ENCODE measurements around the gene TCEA2.

The TCEA2 gene

DNA sequence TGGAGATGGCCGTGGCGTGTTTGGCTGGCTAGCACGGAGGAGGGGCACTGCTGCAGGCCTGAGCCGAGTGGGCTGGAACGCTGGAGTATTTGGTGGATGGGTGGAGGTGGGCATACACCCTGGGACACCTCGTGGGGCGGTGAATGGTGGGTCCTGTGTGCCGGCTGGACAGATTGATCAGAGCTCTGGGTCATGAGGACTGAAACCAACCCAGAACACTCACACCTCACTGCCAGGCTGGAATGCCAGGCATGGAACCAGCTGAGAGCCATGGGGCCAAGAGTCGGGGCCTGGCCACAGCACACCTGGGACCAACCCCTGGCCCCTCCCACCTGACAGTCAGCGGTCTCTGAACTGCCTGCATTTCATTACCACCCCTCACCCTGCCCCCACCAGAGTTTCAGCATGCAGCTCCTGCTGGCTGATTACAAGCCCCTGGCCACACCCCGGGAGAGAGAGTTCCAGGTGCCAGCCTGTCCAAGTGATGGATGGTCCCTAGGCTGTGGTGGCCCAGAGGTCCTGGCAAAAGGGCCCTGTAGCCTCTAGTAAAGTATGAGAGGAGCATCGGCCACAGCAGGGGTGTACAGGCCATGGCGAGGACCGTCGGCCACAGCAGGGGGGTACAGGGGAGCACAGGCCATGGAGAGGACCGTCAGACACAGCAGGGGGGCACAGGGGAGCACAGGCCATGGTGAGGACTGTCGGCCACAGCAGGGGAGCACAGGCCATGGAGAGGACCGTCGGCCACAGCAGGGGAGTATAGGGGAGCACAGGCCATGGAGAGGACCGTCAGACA lies 41.1 kb downstream of the TCEA2 start:
- FAIRE-seq: no peak
- TF ChIP-seq, protein P1, sequence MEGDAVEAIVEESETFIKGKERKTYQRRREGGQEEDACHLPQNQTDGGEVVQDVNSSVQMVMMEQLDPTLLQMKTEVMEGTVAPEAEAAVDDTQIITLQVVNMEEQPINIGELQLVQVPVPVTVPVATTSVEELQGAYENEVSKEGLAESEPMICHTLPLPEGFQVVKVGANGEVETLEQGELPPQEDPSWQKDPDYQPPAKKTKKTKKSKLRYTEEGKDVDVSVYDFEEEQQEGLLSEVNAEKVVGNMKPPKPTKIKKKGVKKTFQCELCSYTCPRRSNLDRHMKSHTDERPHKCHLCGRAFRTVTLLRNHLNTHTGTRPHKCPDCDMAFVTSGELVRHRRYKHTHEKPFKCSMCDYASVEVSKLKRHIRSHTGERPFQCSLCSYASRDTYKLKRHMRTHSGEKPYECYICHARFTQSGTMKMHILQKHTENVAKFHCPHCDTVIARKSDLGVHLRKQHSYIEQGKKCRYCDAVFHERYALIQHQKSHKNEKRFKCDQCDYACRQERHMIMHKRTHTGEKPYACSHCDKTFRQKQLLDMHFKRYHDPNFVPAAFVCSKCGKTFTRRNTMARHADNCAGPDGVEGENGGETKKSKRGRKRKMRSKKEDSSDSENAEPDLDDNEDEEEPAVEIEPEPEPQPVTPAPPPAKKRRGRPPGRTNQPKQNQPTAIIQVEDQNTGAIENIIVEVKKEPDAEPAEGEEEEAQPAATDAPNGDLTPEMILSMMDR (IDR thresholded peaks at IDR 0.05; ENCODE audit: insufficient read depth, missing control alignments): no peak
- no peak for DNase-seq (ENCODE audit: insufficient read length, low spot score)

DNA sequence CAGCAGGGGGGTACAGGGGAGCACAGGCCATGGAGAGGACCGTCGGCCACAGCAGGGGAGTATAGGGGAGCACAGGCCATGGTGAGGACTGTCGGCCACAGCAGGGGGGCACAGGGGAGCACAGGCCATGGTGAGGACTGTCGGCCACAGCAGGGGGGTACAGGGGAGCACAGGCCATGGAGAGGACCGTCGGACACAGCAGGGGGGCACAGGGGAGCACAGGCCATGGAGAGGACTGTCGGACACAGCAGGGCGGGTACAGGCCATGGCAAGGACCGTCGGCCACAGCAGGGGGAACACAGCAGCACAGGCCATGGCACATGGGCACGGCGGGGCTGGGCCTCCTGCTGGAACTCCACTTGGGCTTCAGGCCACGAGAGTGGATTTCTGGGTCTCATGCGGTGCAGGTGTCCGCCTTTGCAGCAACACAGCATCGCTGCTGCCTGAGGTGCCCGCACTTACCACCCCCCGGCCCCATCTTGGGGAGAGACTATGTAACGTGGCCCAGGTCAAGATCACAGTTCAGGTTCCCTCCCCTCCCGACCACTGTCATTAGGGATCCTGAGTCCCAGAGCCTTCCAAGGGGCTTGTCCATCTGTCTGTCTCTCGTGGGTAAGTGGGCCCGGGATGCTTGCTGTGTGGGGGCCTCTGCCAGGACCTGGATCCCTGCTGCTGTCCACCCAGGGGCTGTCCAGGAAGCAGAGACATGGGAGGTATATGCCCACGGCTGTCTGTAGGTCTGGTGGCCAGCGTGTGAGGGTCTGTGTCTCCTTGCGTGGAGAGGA lies 41.9 kb downstream of the TCEA2 start:
- FAIRE-seq (no peak), DNase-seq (ENCODE audit: insufficient read length, low spot score) (no peak)
- TF ChIP-seq, protein P1 (IDR thresholded peaks at IDR 0.05; ENCODE audit: insufficient read depth, missing control alignments): no peak

DNA sequence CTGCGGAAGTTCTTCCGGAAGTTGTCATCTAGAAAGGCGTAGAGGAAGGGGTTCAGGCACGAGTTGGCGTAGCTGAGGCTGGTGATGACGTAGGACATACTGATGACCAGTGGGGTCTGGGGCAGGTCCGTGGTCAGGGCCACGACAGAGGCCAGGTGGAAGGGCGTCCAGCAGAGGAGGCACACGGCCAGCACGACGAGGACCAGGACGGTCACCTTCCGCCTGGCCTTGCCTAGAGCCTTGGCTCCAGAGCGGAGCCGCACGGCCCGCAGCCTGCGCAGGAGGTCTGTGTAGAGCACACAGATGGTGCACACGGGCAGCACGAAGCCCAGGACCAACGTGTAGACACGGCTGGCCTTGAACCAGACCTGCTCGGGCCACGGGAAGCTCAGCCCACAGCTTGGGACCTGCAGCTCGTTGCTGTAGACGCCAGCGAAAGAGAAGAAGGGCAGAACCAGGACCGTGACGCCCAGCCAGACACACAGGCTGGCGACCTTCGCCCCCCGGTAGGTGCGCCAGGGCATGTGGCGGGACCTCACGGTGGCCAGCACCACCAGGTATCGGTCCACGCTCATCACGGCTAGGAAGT lies 42.9 kb downstream of the TCEA2 start:
- TF ChIP-seq, protein P1 (IDR thresholded peaks at IDR 0.05; ENCODE audit: insufficient read depth, missing control alignments): no peak
- DNase-seq (ENCODE audit: insufficient read length, low spot score) (no peak), FAIRE-seq (no peak)

DNA sequence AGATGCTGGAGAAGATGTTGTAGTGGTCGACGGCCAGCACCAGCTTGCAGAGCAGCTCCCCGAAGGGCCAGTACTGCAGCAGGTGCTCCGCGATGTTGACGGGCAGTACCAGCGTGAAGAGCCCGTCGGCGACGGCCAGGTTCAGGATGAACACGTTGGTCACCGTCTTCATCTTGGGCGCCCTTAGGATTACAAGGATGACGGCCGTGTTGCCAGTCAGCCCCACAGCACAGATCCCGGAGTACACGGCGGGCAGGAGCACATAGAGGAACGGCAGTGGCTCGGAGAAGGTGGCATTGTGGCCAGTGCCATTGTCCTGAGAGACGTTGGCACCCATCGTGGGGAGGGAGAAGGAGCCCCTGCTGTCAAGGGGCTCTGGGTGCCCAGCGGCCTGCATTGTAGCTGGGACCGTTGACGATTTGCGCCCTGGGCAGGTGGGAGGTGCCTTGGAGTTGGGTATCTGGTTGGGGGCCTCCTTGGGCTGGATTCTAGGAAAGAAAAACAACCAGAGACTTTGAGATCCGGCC lies 43.5 kb downstream of the TCEA2 start:
- TF ChIP-seq, protein P1 (IDR thresholded peaks at IDR 0.05; ENCODE audit: insufficient read depth, missing control alignments): no peak
- no peak for FAIRE-seq

DNA sequence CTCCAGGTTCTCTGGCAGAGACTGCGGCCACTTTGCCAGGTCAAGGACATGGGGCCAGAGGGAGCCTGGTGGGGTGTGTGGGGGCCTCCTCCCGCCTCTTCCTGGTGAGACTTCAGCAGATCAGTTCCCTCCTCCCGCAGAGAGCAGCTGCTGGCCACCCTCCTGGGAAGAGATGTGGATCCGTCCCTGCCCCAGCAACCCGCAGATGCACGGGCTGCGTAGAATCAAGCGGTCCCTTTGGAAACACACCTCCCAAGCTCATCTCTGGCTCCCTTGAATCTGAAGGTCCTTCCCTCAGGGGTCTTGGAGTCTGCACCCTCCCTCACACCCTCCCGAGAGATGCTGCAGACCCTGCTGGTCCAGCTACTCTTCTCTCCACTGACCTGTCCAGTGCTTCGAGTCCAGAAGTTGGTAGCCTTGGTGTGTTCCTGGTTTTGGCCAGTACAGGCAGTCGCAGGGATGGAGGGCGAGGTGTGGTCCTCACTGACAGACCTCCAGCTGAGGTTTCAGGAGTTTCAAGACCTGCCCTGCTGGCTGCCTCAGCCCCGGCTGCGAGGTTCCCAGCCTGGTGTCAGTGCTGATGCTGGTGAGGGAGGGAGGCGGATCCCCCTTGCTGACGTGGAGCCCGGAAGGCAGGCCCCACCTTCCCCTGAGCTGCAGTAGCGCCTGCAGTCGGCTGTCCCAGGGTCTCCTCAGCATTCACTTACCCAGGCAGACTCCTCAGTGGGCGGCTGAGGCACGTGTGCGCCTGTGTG lies 44.2 kb downstream of the TCEA2 start, which contains the start of gene NPBWR2:
NPBWR2 (minus strand) TSS at position 585 of the 755 bp plus-strand sequence. CDS start 734 bp downstream, outside the sequence.
- FAIRE-seq (no peak), DNase-seq (ENCODE audit: insufficient read length, low spot score) (no peak)
- TF ChIP-seq, protein P1 (IDR thresholded peaks at IDR 0.05; ENCODE audit: insufficient read depth, missing control alignments): no peak

More for the DNA sequence above, 43.5 kb downstream of the TCEA2 start:
- no peak for DNase-seq (ENCODE audit: insufficient read length, low spot score)

DNA sequence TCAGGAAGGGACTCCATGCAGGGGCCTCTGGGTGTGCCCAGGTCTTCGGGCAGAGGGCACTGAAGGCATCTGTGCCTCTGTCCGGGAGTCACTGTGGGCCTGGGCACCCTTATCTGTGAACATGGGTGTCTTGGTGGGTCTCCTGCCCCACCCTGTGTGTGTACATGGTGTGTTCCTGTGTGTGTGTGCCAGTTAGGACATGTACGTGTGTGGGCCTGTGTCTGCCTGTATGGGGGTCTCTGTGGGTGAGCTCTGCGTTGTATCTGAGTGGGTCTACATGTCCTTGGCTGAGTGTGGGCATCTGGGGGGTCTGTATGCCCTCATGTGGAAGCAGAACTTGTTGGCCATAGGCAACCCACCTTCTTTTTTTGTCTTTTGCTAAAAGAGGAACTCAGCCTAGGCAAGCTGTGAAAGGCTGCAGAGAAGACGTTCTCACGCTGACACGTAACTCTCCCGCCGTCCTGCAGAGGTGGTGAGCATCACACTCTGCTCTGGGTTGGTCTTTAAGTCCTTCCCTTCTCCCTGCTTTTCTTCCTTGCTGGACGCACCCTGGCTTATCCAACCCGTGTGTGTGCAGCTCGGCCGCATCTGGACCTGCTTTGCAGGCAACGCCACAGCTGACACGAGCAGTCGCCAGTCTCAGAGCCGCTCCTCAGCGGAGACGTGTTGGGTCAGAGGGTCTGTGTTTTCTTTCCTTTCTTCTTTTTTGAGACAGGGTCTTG lies 44.9 kb downstream of the TCEA2 start:
- TF ChIP-seq, protein P1 (IDR thresholded peaks at IDR 0.05; ENCODE audit: insufficient read depth, missing control alignments): no peak
- FAIRE-seq (no peak), DNase-seq (ENCODE audit: insufficient read length, low spot score) (no peak)

Measured in D721Med (cell line).